ENCODE data around the gene CAPG. TPM values are rescaled to one million over a fixed set of nuclear protein-coding genes. Genes with fewer than 3 reads are reported as not detected.

The CAPG gene
- total and polyA plus RNA-seq, 10 of the 15 experiments (the other 5 are each of a cell fraction or from before 2014, with no cell fraction given): 26.3 to 192 (median 100) TPM

GRCh38 chr2:85414761-85415553 lies 4.8 kb upstream of the CAPG start:
- Histone ChIP-seq H3K36me3 (ENCODE audit: control insufficient read depth in 2 of 2, insufficient read depth in 2 of 2, low read length in 1 of 2) (no peaks in the 10 kb centered on the region), H3K9me3 (replicated peaks; ENCODE audit: control insufficient read depth, insufficient read depth, low read length) (no peaks in the 10 kb centered on the region), H3K9ac (ENCODE audit: control insufficient read depth, insufficient read depth, low read length) (no peak overlapping the region), H3K4me3 (no peak overlapping the region), H3K27me3 (replicated peaks in 1 of 2; ENCODE audit: control insufficient read depth in 2 of 2, insufficient read depth in 2 of 2, low read length in 1 of 2) (no peaks in the 10 kb centered on the region), H3K79me2 (ENCODE audit: control insufficient read depth, insufficient read depth, low read length) (peaks cover 4% of the 10 kb centered on the region), H3K4me2 (ENCODE audit: control insufficient read depth, insufficient read depth) (no peak overlapping the region), H4K20me1 (ENCODE audit: control insufficient read depth, insufficient read depth) (no peaks in the 10 kb centered on the region), H3K27ac (ENCODE audit: control insufficient read depth, insufficient read depth) (no peak overlapping the region), H3K4me1 (ENCODE audit: control insufficient read depth, insufficient read depth, low read length) (peaks cover 17% of the 10 kb centered on the region), H2AFZ (ENCODE audit: control insufficient read depth, low read depth, low read length) (no peak overlapping the region)
- FAIRE-seq (no peak), DNase-seq (ENCODE audit: low read depth, low spot score) (no peak), ATAC-seq (no peak)
- SMC1A ChIA-PET (ENCODE audit: uncharacterized antibody, unreplicated experiment): interaction anchor here (0.9 to 1.2 kb wide), 2 partner anchors 58 to 223 kb away, joined by 3 read pairs; no protein-coding TSS in a partner anchor
- in situ Hi-C loops (cut with MboI): no loop called here
- POLR2A ChIA-PET: interaction anchor here (0.6 to 2.0 kb wide), 3 partner anchors 23 to 122 kb away, joined by 3 to 5 read pairs (median 4); no protein-coding TSS in a partner anchor
- no TSS peak for BruUV-seq (replicated peaks)
- 80% methylated on average over 7 of the region's 7 CpGs for WGBS (ENCODE audit: insufficient coverage, insufficient replicate concordance, low lambda C conversion rate, missing lambda C conversion rate)
- CTCF ChIA-PET: interaction anchor here (0.5 to 1.7 kb wide), 4 partner anchors 23 to 1330 kb away, joined by 3 to 5 read pairs (median 4); no protein-coding TSS in a partner anchor
- intact Hi-C loops (cut with micrococcal nuclease; ENCODE audit: unreplicated experiment): no loop called here
- RAD21 ChIA-PET (ENCODE audit: unreplicated experiment): no interaction called here
- TF ChIP-seq NBN (IDR thresholded peaks at IDR 0.05) (no peak), SIX5 (IDR thresholded peaks at IDR 0.05; ENCODE audit: low read depth, low read length, severe bottlenecking) (no peak), CBFB (IDR thresholded peaks at IDR 0.05; ENCODE audit: low read depth) (no peak), SMAD5 (IDR thresholded peaks at IDR 0.05; ENCODE audit: low read depth) (no peak), RAD51 (IDR thresholded peaks at IDR 0.05) (no peak), NR2C2 (IDR thresholded peaks at IDR 0.05; ENCODE audit: borderline replicate concordance, control insufficient read depth, insufficient read length, low read depth) (no peak), ZZZ3 (IDR thresholded peaks at IDR 0.05; ENCODE audit: control insufficient read depth, insufficient read length, low read depth) (no peak), PRDM15 (CRISPR knock-in tag; IDR thresholded peaks at IDR 0.05) (no peak), ZBTB33 (IDR thresholded peaks at IDR 0.05) (no peak), NFIC (IDR thresholded peaks at IDR 0.05; ENCODE audit: low read depth, low read length) (no peak), ZSCAN29 (IDR thresholded peaks at IDR 0.05) (no peak), WRNIP1 (IDR thresholded peaks at IDR 0.05; ENCODE audit: borderline replicate concordance, low read depth, low read length) (no peak), BMI1 (IDR thresholded peaks at IDR 0.05; ENCODE audit: borderline replicate concordance) (no peak), SKIL (IDR thresholded peaks at IDR 0.05; ENCODE audit: low read depth, poor library complexity, severe bottlenecking) (no peak), TCF3 (IDR thresholded peaks at IDR 0.05; ENCODE audit: borderline replicate concordance, insufficient read depth, low read depth, low read length) (no peak), BCL11A (IDR thresholded peaks at IDR 0.05; ENCODE audit: low read depth, low read length) (no peak), SIN3A (IDR thresholded peaks at IDR 0.05; ENCODE audit: low read depth, low read length) (no peak)
